NCI-H345 treated with DMSO at 0.1 percent for 48 hours (cell line): ENCODE data around the gene CNTNAP2.
"Not testable (repeated sequence)": the region's sequence is repeated elsewhere in the genome, so short reads cannot be mapped to it uniquely, and the experiment has no call there.

ENCODE experiments used
- DNase-seq: peaks from one replicate; lab custom pipeline; 2025; ENCODE audit not compliant: unreplicated experiment; lab: John Stamatoyannopoulos, UW

Gene CNTNAP2

DNA sequence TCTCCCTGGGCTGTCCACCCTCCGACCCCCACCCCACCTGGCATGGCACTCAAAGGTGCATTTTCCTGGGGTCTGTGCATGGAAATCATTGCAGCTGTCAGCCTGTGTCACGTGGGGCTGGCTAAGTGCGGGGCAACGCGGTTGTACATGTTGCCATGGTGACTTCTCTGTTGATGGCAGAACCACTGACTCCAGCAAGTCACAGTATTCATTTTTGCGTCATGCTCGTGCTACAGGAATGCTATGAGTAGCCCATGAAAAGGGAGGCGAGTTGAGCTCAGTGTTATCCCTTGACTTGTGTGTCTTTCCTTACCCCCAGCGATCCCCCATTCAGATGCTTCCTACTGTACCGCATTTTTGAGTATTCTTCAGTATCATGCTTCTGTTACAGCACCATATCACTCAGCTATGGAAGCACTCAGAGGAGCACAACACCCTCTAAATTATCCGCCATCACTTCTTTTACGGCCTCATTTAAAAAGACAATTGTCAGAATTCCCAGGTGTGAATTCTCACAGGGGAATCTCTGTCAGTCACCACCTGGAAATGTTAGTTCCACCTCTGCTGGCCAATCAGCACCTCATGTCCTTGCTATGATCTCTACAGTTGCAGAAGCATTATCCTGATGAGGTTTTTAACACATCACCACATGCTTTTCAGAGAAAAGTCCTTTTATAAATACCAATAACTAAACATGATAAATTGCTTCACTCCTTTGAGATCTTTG lies 2279.6 kb downstream of the CNTNAP2 start:
- DNase-seq: no peak

DNA sequence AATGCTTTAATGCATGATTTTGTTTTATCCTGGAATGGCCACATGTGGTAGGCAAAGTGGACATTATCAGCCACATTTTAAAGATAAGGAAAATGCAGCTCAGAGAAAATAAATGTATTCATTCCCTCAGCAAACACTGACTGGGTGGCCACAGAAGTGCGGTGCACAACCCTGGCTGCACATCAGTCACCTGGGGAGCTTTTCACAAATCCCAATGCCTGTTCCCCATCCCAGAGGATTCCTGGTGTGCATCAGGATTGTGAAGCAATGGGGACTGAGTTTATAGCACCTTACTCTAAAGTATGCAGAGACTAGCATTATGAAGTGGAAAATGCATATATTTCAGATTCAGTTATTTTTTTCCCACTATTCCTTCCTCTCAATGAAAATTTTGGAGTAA lies 2280.5 kb downstream of the CNTNAP2 start:
- no peak for DNase-seq

DNA sequence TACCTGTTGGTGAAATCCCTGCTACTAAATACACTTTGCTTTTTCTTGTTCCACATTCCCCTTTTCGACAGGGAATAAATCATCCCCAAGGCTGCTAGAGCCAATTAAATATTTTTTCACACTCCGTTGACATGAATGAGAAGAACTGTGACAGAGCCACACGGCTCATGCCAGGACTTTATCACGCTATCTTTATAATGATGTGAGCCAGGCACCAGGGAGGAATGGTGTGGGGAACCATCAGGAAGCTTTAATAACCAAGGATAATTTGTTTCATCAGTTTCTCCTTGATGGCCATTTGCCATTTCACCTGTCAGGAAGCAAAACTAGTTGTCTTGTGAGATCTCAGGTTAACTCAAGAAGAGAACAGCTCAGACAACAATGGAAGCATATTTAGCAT lies 2280.9 kb downstream of the CNTNAP2 start:
- DNase-seq: no peak

DNA sequence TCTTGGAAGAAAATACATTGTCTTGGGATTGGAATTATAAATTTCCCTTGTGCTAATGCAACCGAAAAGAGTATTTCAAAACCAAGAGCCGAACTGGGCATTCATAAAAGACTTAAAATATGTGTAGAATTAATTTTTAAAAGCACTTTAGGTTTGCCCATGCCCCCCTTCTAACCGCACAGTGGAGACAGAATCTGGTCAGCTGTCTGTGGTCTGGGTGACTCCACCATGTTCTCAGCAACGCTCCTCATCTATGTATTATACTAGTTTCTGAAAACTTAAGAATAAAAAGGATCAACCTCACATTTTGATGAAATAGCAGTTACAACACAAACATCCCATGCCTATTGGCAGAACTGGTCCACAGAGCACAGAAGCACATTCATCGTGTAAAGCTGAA lies 2281.4 kb downstream of the CNTNAP2 start:
- DNase-seq: no peak

DNA sequence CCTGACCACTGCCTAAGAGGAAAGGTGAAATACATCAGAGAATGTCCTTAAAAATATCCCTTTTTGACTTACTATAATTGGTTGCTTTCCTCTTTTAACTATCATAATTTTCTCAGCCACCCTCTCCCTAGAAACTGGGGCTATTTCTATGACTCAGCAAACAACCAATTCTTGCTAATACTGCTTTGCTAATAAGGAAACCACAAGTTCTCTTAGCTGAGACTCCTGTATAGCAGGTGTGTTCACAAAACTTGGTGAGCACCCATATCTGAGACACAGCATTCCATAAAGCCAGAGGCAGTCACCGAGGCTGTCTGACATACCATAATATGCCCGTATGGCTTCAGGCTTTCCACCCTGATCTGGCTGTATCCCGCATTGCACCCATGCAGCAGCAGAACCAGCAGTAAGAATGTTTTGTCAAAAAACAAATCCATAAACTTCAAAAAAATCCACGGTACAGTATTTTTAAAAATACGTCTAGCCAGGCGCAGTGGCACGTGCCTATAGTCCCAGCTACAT lies 2282.3 kb downstream of the CNTNAP2 start:
- no peak for DNase-seq

DNA sequence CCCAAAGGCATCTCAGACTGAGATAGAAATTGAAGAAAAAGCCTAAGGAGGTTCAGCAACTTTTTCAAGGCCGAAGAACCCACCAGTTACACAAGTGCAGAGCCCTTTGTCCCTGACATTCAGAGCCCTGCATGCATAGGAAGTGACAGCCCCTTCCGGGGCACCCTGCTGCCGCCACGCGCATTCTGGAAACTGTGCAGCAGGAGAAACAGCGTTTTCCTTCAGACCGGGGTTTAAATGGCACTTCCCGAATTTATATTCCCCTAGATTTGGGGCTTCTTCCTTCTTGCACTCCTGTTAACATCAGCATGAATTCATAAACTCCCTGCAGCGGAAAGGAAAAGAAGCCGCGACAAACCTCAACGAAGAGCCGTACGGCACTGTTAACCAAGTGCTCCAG lies 2283.5 kb downstream of the CNTNAP2 start:
- DNase-seq: no peak

DNA sequence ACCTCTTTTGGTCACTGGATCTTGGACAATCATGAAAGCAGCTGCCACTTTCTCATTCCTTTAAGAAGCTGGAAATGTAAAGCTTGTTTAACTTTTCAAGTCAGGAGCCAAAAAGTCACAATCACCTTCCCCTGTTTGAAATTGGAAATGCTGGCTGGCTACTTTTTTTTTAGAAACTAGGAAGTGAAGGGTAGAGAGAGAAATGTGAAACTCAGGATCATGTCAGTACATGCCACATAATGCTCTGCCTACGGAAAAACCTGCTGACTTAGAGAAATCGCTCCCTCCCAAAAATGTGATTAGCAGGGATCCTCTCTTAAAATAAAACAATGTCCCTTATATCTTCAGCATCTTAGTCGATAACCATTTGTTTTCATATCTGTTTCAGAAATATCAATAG lies 2285.6 kb downstream of the CNTNAP2 start:
- no peak for DNase-seq

DNA sequence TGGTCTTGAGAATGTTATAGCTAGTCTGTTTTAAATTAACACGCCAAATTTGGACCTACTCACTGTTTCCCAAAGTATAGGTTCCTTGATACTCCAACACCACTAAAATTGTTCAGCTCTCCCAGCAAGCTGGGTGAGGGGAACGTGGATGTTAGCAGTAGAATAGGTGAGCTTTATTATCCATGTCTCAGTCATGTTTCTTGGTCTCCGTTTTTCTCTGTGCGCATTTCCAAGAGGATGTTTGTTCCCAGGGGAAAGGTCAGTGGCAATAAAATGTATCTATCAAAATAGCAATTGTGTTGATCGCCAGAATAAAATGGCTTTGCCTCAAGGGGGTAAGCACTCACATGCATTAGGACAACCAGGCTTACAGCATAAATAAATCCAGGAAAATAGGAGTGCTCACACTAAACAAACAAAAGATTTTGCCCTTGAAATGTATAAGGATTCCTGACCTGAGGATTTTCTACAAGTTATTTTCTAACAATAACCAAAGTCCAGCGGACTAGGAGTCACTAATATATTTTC lies 2286.9 kb downstream of the CNTNAP2 start:
- DNase-seq: no peak

DNA sequence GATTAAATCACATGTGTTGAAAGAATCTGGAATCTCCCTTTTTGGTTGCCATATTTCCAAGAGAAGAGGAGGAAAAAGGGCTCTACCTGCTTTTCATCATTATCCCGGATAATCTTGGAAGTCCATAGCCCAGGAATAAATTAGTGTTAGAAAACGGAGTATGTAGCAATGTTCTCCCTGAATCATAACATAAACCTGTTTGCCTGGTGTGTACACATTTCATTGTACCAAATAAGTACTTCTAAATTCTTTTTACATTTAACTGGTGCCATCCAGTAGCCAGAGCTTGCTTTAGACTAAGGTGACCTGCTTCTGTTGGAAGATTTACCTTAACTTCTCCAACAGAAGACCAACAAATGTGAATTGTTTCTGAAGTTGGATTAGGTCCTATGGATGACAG lies 2291.7 kb downstream of the CNTNAP2 start:
- DNase-seq: no peak

DNA sequence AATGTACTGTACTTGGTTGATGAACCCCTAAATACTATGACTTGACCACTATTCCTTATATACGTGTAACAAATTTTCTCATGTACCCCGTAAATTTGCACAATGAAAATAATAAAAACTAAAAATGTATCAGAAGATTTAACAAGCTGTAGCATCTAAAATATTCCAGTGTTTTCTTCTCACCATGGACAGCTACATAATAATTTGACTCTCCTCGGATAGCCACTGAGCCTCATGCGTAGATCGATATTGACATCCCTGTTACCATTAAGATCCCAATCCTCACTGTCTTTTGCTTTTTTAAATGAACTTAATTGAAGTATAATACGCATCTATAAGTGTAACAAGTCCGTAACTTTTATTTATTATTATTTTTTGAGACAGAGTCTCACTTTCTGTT lies 2294.3 kb downstream of the CNTNAP2 start:
- DNase-seq: no peak

DNA sequence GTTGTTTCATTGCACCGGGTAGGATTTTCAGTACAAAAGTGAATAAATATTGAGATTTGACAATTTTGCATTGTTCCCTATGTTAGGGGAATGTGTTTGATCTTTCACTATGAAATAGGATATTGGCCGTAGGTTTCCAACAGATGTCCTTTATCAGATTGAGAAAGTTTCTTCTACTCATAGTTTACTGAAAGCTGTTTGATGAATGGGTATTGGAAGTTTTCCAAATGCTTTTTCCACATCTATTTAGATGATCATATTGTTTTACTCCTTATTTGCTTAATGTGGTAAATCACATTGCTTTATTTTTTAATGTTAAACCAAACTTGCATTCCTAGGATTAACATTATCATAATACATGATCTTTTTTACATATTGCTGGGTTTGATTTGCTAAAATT lies 2296.1 kb downstream of the CNTNAP2 start:
- no peak for DNase-seq

DNA sequence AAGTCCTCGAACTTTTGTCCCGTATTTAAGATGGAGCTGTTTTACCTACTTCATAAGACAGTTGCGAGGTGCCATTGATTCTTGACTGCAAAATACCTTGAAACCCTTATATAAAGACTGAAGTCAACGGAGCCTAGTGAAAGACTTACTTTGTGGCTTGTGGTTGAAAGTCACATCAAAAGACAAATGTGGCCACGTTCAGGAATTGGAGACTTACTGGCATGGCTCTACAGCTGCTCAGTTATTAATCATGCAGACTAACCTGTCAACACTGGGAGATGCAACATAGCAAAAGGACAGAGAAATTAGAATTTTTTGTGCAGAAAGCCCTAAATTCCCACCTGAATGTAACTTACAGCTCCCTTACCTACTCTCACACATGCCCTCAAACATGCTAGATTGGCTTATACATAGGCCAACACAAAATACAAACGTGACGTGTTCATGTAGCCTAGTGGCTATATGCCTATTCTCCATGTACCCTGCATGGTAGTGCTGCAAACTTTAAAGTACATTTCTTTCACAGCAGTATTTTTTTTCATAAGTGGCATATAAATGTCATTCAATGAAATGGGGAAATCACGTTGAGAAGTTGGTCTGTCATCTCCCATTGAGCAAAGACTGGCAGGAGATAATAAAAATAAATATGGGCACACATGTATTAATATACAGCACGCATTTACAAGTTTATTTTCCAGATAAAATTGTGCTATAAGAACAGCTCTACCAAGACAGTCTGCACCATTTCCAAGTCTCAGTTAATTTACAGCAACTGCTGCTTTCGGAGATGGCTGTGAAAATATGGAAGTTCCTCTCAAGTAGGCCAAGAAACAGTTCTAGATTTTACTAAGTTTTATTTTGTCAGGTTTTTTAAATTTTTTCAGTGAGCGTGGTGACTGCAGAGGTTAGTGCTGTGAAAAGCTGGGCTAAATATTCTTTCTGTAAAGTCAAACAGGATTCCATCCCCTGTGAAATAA lies 2303.5 kb downstream of the CNTNAP2 start:
- no peak for DNase-seq

DNA sequence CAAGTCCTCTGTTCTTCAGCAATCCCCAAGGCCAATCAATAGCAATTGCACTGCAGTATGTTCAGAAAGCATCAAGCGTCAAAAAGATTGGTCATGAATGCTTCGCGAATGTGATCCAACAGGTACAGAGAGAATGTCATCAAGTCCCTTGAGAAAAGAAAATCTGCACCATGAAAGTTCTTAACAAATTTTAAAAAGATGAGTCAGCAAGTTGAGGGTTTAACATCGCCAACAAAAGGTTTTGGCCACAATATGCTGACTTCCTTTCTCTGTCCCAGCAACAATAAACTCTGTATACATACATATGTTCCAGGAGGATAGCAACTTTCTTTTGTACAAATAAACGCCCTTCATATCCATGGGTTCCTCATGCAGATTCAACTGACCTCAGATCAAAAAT lies 2305.4 kb downstream of the CNTNAP2 start:
- DNase-seq: no peak

DNA sequence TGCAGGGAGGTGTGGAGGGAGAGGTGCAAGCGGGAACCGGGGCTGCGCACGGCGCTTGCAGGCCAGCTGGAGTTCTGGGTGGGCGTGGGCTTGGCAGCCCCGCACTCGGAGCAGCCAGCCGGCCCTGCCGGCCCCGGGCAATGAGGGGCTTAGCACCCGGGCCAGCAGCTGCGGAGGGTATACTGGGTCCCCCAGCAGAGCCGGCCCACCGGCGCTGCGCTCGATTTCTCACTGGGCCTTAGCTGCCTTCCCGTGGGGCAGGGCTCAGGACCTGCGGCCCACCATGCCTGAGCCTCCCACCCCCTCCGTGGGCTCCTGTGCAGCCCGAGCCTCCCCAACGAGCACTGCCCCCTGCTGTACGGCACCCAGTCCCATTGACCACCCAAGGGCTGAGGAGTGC lies 2309.8 kb downstream of the CNTNAP2 start:
- DNase-seq: not testable (repeated sequence)

DNA sequence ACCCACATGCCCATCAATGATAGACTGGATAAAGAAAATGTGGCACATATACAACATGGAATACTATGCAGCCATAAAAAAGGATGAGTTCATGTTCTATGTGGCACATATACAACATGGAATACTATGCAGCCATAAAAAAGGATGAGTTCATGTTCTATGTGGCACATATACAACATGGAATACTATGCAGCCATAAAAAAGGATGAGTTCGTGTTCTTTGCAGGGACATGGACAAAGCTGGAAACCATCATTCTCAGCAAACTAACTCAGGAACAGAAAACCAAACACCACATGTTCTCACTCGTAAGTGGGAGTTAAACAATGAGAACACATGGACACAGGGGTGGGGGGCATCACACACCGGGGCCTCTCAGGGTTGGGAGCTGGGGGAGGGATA lies 2314.1 kb downstream of the CNTNAP2 start:
- not testable (repeated sequence) for DNase-seq

DNA sequence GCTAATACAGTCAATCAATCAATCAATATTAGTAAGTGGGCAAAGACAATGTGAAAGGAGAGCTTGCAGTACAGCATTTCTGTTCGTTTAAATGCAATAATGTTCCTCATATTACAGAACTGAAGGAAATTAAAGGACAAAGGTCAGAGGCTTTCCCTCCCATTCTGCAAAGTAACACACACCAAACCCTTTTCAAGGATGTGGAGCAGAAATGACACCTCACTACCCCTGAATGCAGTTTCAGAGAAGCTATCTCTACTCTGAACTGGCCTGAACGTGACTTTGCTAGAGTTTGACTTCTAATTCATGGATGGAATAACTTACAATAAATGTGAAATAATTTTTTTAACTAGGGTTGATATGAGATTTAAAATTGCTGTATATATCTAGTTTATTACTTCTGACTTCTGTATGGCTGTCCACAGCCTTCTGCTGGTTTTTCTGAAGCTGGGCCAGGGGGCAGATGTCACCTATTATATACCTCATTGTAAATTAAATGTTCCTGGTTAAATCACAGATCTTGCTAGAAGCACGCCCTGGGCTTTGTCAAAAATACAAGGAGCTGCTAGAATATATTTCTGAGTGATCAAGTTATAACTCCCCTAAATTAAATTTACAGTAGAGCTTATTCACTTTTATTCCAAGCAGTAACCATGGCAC lies 2317.1 kb downstream of the CNTNAP2 start:
- DNase-seq: no peak

DNA sequence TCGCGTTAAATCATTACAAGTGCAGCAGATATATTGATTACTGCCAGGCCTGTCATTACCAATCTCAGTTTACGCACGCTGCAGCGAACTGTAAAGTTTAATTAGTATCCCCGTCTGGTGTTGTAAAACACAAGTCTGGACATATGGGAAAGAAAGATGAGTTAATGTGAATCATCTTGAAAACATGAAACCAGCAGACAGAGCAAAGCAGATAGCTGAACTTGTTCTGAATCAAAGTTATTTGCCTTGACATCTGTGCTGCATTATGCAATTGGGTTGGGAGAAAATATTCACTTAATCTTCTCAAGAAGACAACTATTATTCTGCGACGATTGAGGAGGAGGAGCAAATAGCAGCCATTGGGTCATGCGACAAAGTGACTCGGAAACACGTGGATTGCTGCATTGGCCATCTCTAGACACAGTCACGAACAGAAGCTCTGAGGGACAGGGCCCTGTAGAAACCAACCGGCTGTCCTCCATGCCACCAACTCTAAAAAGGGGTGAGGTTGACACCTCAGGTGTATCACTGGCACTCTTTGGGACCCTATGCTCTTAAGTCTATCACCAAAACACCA lies 2317.7 kb downstream of the CNTNAP2 start:
- no peak for DNase-seq

DNA sequence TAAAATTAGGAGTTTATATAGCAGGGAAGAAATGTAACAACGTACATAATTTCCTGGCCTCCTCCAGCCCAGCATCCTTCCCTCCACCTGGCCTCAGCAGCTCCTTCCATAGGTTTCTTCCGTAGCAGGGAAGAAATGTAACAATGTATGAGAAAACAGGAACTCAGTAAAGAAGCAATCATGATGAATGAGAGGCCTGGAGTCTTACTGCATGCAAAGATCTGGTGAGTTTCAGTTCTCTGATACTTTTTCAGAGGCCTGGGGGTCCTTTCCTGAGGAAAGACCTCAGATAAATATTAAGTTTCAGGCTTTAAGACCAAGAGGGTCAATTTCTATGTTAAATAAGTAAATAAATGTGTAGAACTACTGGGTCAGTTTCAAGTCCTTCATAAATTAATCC lies 2318.3 kb downstream of the CNTNAP2 start:
- DNase-seq: no peak

DNA sequence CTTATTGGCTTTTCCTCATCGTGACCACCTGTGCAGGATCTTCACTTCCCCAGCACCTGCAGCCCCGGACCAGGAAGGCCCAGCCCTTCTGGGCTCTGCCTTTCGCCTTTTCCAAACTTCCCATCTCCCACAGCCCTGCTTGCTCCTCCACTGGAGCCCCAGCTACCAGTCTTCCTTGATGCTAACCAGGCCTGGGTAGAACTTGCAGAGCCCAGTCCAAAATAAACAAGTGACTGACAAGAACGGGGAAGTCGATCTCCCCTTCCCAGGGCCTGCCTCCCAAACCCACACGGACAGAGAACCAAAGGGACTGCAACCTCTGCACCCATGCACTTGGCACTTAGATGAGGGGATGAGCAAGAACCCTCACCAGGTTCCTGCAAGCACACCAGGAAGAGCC lies 2319.1 kb downstream of the CNTNAP2 start:
- no peak for DNase-seq

DNA sequence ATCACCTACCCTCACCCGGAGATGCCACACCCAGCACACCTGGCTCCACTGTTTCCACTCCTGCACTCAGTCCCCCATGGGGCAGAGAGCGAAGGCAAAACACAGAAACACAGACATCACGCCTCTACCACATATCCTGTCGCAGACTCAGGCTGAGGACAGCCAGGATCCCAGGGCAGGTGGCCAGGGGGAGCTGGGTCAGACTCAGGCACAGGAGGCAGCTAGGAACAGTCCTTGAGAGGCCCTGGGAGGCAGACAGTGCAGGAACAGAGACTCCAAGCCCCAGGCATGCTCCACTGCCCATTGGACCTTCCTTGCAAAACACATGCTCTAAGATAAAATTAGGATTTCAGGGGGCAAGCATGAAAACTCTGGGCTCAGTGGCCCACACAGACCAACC lies 2319.5 kb downstream of the CNTNAP2 start:
- DNase-seq: no peak

DNA sequence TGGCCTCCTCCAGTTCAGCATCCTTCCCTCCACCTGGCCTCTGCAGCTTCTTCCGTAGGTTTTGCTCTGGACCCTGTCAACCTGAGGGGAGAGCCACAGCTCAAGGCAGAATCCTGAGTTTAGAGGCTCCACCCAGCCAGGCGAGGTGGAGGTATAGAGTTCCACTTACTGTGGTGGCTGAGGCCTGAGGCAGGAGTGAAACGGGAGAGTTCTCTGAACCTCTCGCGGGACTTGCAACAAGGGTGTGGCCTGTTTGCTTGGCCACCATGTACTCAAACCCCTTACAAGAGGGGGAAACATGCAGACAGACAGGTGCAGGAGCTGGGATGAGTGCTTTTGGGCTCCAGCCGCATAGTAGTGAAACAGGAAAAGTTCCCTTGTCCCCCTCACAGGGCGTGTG lies 2320.0 kb downstream of the CNTNAP2 start:
- DNase-seq: no peak
